ENCODE results near the gene ARSI.

Gene ARSI

DNA sequence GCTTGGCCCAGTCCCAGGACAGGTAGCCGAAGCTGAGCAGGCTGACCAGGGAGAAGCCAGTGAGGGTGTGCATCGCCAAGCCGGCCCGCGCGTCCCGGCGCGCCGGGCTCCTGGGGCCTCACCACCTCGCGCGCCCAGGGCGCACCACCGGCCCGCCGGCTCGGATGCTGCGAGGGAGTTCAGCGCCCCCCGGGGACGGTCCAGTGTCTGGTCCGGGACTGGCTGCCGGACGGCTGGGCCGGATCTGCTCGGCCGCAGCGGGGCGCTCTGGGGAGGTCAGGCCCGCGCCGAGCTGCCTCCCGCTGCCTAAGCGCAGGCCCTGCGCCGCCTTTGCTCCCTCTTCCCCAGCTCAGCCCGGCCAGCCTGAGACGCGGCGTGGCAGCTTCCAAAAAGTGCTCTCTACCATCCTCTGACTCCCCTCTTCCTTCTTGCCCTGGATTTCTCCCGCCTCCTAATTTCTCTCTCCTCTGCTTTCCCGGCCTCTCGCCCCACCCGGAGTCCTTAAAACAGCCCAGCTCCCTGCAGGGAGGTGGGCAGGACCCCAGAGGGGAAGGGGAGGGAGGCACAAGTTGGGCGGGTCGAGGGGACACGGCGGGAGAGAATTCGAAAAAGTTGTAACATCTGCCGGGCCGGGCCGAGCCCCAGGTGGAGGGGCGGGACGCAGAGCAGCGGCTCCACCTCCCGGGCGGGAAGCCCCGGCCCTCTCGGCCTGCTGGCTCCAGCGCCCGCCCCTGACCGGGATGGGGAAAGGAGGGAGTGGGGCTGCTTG lies at the start of gene ARSI:
Gene ARSI, minus strand, starts transcription at position 605 of the 769 bp plus-strand sequence. Its CDS starts 532 bp downstream, at position 73.
- no peak for DNase-seq

DNA sequence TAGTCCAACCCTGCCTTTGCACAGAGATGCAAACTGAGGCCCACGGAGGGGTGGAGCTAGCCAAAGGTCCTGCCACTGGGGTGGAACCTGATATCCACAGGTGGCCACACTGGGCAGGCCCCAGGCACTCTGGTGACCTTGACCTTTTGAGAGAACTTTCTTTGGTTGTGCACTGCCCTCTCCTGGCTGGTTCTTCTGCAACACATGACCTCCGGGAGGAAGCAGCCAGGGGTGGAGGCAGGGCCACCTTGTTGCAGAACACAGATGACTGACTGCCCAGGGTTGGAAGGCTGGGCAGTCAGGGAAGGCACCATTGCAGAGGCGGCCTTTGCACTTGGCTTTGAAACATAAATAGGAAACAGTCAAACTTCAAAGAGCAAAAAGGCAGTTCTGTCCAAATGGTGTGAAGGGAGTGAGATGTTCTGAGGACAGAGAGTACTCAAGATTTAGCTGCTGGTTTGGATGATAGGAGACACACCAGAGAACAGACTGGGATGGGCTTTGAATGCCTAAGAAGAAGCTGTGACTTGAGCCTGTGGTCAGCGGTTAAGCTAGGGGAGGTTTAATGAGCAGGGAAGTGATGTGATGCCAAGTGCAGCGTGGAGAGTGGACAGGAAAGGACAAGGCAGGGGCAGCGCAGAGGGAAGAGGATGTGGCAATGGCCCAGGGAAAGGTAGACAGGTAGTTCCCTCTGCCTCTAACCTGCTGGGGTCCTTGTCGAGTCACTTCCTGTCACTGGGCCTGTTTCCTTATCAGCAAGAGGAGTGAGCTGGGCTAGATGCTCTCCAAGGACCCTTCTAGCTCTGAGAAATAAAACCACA lies 48.0 kb upstream of the ARSI start:
- peak in 2 of 4 experiments; percentile 3 to 8 for DNase-seq

DNA sequence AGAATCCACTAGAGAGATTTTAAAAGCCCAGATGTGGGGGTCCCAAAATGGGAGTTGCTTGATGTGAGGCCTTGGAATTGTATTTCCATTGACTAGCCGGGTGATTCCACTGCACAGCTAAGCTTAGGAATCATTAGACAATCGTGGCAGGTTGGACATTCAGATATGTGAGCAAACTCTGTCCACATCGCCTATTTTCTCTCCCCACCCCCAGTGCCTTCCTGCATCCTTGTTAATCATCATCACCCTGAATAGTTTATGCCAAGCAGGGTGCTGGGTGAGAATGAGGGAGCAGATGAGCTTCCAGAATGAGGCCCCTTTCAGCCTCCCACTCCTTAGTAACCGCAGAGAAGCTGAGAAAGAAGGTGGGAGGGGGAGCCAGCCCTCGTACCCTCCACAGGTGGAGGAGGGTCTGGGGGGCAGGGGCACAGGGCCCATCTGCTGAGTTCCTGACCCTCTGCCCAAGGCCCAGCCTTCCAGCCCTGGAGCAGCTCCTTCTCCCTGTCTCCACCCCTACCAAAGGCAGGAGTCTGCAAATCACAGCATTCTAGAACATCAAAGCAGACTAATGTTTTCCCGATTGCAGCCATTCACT lies 47.1 kb upstream of the ARSI start:
- DNase-seq = no peak

- DNase-seq = no peak
Measured at GRCh38 chr5:150347451-150347850, 44.7 kb upstream of the ARSI start.

- DNase-seq = no peak
Measured at GRCh38 chr5:150347003-150347402, 44.3 kb upstream of the ARSI start.

DNA sequence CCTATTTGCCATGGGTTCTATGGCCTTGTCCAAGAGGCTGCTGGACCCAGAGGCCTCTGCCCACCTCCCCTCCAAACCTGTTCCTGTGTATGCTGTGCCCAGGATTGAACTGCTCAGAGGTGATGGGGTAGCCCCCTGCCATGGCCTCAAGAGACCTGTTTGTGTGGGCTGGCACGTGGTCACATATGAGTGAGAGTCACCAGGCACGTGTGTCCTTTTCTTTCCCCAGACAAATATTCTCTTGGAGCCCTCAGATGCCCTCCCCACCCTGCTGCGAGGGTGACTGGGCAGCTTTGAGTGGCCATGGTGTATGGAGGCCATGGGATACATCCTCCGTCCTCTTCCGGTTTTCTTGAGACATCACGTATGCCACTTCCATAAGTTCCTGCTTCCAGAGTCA lies 43.9 kb upstream of the ARSI start:
- DNase-seq = no peak

DNA sequence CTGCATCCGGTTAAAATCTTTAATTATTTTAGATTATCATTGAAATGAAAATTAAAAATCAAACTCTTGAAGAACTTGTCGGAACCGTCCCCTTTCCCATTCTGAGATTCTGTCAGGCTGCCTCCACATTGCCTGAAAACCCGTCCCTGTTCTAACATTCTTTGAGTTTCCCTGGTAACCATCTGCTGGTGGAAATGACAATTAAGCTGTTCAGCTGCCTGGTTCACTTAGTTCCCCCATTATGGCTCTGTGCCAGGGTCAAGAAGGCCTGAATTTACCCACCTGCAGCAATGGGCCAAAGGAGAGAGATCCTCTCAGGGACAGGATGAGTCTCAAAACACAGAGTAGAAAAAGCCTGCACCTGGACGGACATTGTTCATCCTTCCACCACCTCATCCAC lies 43.0 kb upstream of the ARSI start:
- no peak for DNase-seq

DNA sequence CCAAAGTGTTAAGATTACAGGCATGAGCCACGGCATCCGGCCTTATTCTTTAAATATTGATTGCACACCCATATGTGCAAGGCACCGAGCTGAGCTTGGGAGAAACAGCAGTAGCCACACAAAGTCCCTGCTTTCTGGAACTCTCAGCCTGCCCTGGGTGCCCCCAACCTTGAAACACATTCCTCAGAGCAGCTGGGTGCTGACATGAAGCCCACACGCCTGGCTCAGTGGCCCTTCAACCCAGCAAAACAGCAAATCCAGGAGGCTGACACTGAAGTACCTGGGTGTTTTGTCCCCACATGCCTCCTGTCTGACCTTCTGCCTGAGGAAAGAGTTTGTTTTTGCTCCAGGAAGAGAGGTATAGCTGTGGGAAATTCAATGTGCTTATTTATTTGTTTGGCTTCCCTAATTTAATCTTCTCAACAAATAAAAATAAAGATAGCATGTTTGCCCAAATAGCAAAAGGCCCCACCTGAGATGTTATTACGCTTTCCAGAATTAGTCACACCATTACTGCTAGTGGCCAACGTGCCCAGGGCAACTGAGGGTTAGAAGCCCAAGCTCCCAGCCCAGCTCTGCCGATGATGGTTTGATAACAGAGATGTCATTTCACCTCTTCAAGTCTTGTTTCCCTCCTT lies 41.4 kb upstream of the ARSI start:
- no peak for DNase-seq

DNA sequence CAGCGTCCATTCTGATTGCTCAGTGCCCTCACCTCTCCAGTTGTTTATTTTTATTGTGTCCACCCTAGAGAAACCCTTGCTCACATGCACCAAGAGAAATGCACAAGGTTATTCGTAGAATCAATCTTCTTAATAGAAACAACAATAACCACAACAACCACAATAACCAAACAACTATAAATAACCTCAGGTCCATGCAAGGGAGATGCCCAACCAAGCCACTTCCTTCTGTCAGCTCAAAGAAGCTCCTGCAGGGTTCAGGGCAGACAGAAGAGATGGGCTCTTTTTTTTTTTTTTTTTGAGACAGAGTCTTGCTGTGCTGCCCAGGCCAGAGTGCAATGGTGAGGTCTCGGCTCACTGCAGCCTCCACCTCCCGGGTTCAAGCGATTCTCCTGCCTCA lies 39.9 kb upstream of the ARSI start:
- no peak for DNase-seq

- DNase-seq = no peak
Measured at GRCh38 chr5:150341989-150342388, 39.3 kb upstream of the ARSI start.

- DNase-seq = no peak
Measured at GRCh38 chr5:150341331-150341730, 38.6 kb upstream of the ARSI start.

DNA sequence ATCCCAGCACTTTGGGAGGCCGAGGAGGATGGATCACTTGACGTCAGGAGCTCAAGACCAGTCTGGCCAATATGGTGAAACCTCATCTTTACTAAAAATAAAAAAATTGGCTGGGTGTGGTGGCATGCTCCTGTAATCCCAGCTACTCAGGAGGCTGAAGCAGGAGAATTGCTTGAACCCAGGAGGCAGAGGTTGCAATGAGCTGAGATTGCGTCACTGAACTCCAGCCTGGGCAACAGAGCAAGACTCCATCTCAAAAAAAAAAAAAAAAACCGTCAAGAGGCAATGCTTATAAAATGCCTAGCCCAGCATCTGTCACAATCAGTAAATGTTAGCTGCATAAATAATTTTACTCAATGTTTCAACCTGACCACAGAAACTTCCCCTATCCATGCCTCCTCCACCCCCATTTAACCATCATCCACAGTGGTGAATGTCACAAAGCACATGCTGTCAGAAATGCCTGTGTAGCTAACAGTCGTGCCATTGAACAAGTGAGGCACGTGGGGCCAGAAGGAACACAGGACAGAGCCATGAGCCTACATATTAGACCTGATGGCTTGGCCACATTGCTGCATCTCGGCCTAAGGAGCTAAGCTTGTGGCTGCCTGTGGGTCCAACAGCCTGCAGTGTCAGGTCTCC lies 38.0 kb upstream of the ARSI start:
- DNase-seq = no peak

DNA sequence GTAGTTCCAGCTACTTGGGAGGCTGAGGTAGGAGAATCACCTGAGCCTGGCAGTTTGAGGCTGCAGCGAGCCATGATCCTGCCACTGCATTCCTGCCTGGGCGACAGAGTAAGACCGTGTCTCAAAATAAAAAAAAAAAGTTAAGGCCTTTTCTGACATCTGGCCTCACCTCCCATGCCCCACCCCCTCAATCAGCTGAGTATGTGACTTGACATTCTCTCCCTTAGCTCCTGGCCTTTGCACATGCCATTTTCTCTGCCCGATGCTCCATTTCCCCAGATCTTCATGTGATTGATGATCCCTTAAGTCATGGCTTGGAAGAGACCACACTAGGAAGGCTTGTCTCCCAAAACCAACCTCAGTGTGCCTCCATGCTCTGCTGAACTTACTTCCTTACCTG lies 37.1 kb upstream of the ARSI start:
- no peak for DNase-seq

- no peak for DNase-seq
Measured at GRCh38 chr5:150339165-150339564, 36.5 kb upstream of the ARSI start.

- DNase-seq = no peak
Measured at GRCh38 chr5:150338546-150338945, 35.8 kb upstream of the ARSI start.

DNA sequence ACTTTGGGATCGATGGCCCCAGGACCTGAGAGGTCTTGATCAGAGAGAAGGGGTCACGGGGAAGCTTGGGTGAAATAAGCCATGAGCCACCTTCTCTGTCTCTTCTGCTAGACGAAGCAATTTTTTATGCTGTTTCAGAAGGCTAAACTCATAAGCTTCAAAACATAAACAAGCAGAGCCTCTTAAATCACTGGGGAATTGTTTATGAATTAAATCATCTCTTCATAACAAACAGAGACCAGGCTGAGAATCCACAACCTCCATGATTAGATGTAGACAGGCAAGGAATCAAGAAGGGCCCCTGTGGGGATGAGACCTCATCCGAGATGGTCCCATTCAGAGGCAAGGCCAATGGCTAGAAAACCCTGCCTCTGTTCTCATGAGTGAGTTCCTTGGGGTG lies 33.1 kb upstream of the ARSI start:
- no peak for DNase-seq

GRCh38 chr5:150333400-150333799 lies 30.7 kb upstream of the ARSI start:
- no peak for DNase-seq

DNA sequence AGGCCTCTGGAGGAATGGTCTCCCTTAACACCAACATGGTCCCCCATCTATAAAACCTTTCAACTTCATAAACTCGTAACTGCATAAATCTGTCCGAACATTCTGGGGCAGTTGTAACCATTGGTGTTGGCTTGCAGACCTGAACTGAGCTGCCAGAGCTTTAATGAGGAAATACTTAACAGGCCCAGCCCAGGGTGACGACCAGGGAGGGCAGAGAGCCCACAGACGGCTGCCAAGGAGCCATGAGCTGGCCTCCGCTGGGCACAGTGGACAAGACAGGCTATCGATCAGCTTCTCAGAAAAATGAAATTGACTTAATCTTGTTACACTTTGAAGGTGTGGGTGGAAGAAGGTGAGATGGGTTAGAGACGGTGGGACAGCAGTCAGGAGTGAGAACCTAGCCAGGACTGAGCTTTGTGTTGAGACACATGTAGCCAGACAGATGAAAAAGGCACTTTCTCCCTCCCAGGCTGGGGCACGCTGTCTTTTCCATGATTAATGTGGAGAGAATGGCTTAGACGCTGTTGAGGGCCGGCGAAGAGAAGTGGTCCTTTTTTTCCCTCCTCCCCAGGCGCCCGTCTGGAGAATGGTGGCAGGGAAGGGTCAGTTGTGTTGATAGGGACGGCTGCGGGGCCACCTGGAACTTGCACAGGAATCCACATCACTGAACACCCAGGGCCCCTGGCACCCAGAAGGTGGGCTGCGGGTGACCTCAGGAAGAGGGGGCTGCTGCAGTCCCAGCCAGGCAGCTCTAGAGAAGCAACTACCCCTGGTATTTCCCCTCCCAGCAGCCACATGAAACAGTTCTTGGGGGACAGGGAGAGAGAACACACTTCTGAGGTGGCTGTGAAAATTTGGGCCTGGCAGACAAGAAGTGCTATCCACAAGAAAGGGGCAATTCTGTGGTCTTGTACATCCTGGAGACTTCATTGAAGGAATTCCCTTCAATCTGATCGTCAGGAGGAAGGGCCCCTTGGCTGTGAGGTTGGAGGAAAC lies 27.5 kb upstream of the ARSI start:
- DNase-seq = no peak

GRCh38 chr5:150329038-150329437 lies 26.3 kb upstream of the ARSI start:
- no peak for DNase-seq

DNA sequence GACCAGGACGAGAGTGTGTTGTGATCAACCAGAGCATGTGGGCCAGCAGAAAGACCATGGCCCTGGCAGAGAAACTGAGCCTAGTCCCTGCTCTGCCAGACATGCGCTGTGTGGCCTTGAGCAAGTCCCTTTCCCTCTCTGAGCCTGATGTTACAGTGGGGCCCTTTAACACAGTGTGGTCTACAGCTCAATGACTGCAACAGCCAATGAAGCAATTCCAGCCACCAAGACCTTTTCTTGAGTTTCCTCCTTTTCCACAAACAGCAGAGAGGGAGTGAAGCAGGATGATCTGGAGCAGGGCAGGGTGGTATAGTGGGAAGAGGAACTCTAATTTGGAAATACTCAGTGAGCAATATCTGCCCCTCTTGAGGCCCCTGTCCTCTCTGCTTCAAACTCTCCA lies 25.8 kb upstream of the ARSI start:
- DNase-seq = no peak

DNA sequence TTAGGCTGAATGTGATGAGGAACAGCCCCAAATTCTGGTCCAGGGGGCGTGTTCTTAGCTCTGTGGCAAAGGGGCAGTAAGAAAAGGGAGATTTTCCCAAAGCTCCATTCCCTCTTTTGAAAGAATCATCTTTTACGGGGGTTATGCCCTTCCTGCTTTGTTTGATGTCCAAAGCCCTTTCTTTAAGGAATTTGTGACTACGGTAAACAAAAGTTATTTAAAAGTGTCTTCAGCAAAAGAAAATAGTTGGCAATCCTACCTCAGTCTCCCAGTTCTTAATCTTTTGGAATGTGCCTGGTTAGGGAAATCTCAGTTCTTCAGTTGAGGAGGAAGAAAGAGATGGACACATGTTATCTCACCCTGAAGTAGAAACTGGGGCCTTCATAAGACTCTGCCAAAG lies 24.4 kb upstream of the ARSI start:
- no peak for DNase-seq

- DNase-seq = no peak
Measured at GRCh38 chr5:150326707-150327106, 24.0 kb upstream of the ARSI start.
